Osteoblast (primary cell): Measurements from ENCODE around the gene NUDT19. TPM values are rescaled to one million over a fixed set of nuclear protein-coding genes. Genes with fewer than 3 reads are reported as not detected.

Experiments used
- DNase-seq: peaks from one replicate; pipeline ENCODE4 v3.0.0; 2011; ENCODE audit warnings: low spot score, mixed read lengths; ENCODE audit not compliant: insufficient read length; ENCODE audit errors: missing footprints
- H2AFZ ChIP-seq: 2 replicates; pipeline ENCODE4 v1.6.0; 2011; ENCODE audit warnings: mild to moderate bottlenecking, low read length
- H3K27ac ChIP-seq: 2 replicates; pipeline ENCODE4 v1.5.1; 2011; ENCODE audit warnings: mild to moderate bottlenecking, low read depth, low read length, moderate library complexity
- H3K27me3 ChIP-seq: 2 replicates; pipeline ENCODE4 v1.6.0; 2012; ENCODE audit warnings: mild to moderate bottlenecking, control low read depth, inconsistent platforms, low read length, moderate library complexity; ENCODE audit not compliant: insufficient read depth
- H3K36me3 ChIP-seq: 2 replicates; pipeline ENCODE4 v1.5.1; 2011; ENCODE audit warnings: mild to moderate bottlenecking, low read length, control low read depth, moderate library complexity; ENCODE audit not compliant: insufficient read depth
- H3K4me1 ChIP-seq: 2 replicates; pipeline ENCODE4 v1.5.1; 2011; ENCODE audit warnings: mild to moderate bottlenecking, low read length, control low read depth, moderate library complexity; ENCODE audit not compliant: insufficient read depth
- H3K4me2 ChIP-seq: 2 replicates; pipeline ENCODE4 v1.6.0; 2011; ENCODE audit warnings: mild to moderate bottlenecking, low read length; ENCODE audit not compliant: insufficient read depth
- H3K4me3 ChIP-seq: fragments of 200-600 bp; sonication (generic); 3 replicates; pipeline ENCODE4 v1.5.1; 2012; ENCODE audit warnings: mild to moderate bottlenecking, low read length, inconsistent platforms; ENCODE audit not compliant: insufficient read depth
- H3K79me2 ChIP-seq: 2 replicates; pipeline ENCODE4 v1.6.0; 2012; ENCODE audit warnings: mild to moderate bottlenecking, low read length, control low read depth, inconsistent platforms; ENCODE audit not compliant: insufficient read depth
- H3K9me3 ChIP-seq: 2 replicates; pipeline ENCODE4 v1.5.1; 2011; ENCODE audit warnings: low read depth, low read length, control low read depth
- H4K20me1 ChIP-seq: 2 replicates; pipeline ENCODE4 v1.6.0; 2012; ENCODE audit warnings: mild to moderate bottlenecking, low read length, control low read depth; ENCODE audit not compliant: insufficient read depth
- total RNA-seq: library from RNA; depleted of rRNA; stranded (reverse); fragments of >200 nt; gene quantifications from 2 replicates; pipeline ENCODE4 v1.2.3, GENCODE V29; 2012
- TF ChIP-seq, protein P1 (sequence below): IDR thresholded peaks from 2 replicates; pipeline ENCODE4 v1.5.1; 2011; ENCODE audit warnings: mild to moderate bottlenecking, low read depth, low read length, moderate library complexity; ENCODE audit errors: extremely low read depth

The NUDT19 gene
- total RNA-seq, 1 donor, result 8.3 TPM

DNA sequence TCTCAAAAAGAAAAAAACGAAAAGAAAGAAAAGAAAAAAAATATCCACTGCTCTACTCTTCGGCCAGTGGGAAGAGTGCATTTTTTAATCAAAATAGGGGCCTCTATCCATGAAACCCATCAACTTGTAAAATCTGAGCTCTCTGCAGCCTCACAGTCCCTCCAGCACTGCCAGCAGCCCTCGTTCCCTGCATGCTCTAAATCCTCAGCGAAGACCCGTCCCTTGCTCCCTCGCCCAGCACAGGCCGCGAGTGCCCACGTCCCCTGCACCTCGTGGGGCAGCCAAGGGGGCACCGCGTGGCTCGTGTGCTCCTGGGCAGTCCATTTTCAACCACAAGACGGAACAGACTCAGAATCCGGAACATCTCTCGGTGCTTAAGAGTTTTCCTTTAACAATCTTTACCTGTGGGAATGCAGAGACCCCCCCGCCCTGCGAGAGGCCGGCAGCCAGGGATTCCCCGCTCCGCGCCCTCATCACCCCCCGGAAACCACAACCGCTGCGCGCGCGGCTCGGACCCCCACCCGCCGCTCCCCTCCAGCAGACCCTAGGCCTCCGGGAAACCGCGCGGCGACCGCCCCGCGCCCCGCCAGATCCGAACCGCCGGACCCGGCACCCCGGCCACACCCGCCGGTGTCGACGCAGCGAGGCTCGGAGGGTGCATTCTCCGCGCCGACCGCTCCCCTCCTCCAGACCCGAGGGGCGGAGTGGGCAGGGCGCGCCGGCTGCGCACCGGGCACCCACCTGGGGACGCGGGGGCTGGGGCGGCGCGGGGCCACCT lies 17.3 kb upstream of the NUDT19 start:
- TF ChIP-seq, protein P1, sequence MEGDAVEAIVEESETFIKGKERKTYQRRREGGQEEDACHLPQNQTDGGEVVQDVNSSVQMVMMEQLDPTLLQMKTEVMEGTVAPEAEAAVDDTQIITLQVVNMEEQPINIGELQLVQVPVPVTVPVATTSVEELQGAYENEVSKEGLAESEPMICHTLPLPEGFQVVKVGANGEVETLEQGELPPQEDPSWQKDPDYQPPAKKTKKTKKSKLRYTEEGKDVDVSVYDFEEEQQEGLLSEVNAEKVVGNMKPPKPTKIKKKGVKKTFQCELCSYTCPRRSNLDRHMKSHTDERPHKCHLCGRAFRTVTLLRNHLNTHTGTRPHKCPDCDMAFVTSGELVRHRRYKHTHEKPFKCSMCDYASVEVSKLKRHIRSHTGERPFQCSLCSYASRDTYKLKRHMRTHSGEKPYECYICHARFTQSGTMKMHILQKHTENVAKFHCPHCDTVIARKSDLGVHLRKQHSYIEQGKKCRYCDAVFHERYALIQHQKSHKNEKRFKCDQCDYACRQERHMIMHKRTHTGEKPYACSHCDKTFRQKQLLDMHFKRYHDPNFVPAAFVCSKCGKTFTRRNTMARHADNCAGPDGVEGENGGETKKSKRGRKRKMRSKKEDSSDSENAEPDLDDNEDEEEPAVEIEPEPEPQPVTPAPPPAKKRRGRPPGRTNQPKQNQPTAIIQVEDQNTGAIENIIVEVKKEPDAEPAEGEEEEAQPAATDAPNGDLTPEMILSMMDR, result no peak
- H3K4me3 ChIP-seq, result peak overlapping the region; percentile 96
- peaks cover 22% of the 10 kb centered on the region for H3K27me3 ChIP-seq
- peaks cover 10% of the 10 kb centered on the region for H3K4me1 ChIP-seq
- H3K36me3 ChIP-seq, result no peaks in the 10 kb centered on the region
- peaks cover 30% of the 10 kb centered on the region for H4K20me1 ChIP-seq
- no peak overlapping the region for H3K27ac ChIP-seq
- H2AFZ ChIP-seq, result peak overlapping the region; percentile 88
- DNase-seq, result peak; percentile 85
- H3K9me3 ChIP-seq, result no peaks in the 10 kb centered on the region
- H3K79me2 ChIP-seq, result peaks cover 53% of the 10 kb centered on the region
- H3K4me2 ChIP-seq, result peak overlapping the region; percentile 80

- no peak within 1 kb of the TSS for H3K27ac ChIP-seq
- no peaks in the 10 kb centered on the region for H3K9me3 ChIP-seq
- peaks cover 10% of the 10 kb centered on the region for H3K4me1 ChIP-seq
- peak within 1 kb of the TSS; percentile 96 for H3K4me3 ChIP-seq
- peaks cover 45% of the 10 kb centered on the region for H3K79me2 ChIP-seq
- peaks cover 22% of the 10 kb centered on the region for H3K27me3 ChIP-seq
- TF ChIP-seq, protein P1, result no peak
- peak; percentile 100 for DNase-seq
- H3K4me2 ChIP-seq, result peak within 1 kb of the TSS; percentile 80
- peak within 1 kb of the TSS; percentile 88 for H2AFZ ChIP-seq
- H3K36me3 ChIP-seq, result no peaks in the 10 kb centered on the region
- peaks cover 28% of the 10 kb centered on the region for H4K20me1 ChIP-seq
Measured at GRCh38 chr19:32674931-32675719, 16.5 kb upstream of the NUDT19 start, which contains the start of gene ANKRD27. TSS of gene ANKRD27 (minus strand) at chr19:32675180. CDS start at chr19:32659015, 16,165 bp downstream.

DNA sequence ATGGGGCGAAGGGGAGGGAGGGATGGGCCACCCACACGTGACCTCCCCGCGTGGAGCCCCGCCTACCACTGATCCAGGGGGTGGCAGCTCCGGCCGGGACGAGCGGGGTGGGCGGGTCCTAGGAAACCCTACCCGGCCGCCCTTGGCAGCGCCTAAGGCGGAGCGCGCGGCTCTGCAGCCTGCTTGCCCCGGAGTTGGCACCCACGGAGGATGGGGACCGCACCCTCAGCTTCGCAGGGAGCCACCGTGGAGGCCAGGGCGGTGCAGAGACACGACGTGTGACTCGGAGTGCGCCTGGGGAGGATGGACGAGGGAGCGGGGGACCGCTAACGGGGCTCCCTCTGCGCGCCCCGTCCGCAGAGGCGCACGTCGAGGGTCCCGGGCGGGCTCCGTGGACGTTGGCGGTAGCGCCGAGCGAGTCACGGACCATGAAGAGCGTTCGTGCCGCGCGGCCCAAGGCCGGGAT lies 15.9 kb upstream of the NUDT19 start, which contains the start of gene RGS9BP:
Gene RGS9BP (plus strand): TSS at position 129 of the 466 bp plus-strand sequence. CDS start 416 bp downstream, outside the sequence.
- peak; percentile 94 for DNase-seq
- TF ChIP-seq, protein P1, result no peak
- Histone ChIP-seq H3K9me3 (no peaks in the 10 kb centered on the region), H3K27me3 (peaks cover 22% of the 10 kb centered on the region), H3K79me2 (peaks cover 42% of the 10 kb centered on the region), H2AFZ (peak within 1 kb of the TSS; percentile 88), H3K4me1 (peaks cover 10% of the 10 kb centered on the region), H3K27ac (no peak within 1 kb of the TSS), H3K36me3 (no peaks in the 10 kb centered on the region), H3K4me2 (peak within 1 kb of the TSS; percentile 80), H3K4me3 (peak within 1 kb of the TSS; percentile 96), H4K20me1 (peaks cover 28% of the 10 kb centered on the region)
